ENCODE results near the gene KCNJ15. TPM values are rescaled to one million over a fixed set of nuclear protein-coding genes. Genes with fewer than 3 reads are reported as not detected.

KCNJ15 gene
- polyA plus RNA-seq, 3 donors: 4.5 to 26.5 (median 8.0) TPM

- Histone ChIP-seq H3K36me3 (replicated peaks in 1 of 2; ENCODE audit: control insufficient read depth in 1 of 2, insufficient read depth in 2 of 2, low read length in 2 of 2) (no peaks in the 10 kb centered on the region), H3K4me2 (replicated peaks; ENCODE audit: extremely low read depth, low read length, poor library complexity, severe bottlenecking) (peak overlapping the region; percentile 10), H3K9me3 (replicated peaks in 1 of 2; ENCODE audit: control insufficient read depth in 1 of 2, insufficient read depth in 1 of 2, low read length in 2 of 2) (peaks cover 0 to 5% of the 10 kb centered on the region in 2 donors), H3K79me2 (ENCODE audit: insufficient read depth, low read length) (no peaks in the 10 kb centered on the region), H3K27me3 (ENCODE audit: control insufficient read depth in 2 of 2, insufficient read depth in 2 of 2, low read length in 2 of 2) (no peaks in the 10 kb centered on the region), H3K4me3 (replicated peaks in 1 of 3; ENCODE audit: low read depth in 2 of 3, low read length in 3 of 3) (no peak overlapping the region), H3K9ac (ENCODE audit: insufficient read depth, low read length, poor library complexity, severe bottlenecking) (peak overlapping the region; percentile 64), H3K4me1 (ENCODE audit: control insufficient read depth in 1 of 2, insufficient read depth in 2 of 2, low read length in 2 of 2) (peaks cover 88 to 94% of the 10 kb centered on the region in 2 donors), H2AFZ (ENCODE audit: insufficient read depth, low read depth, low read length, poor library complexity, severe bottlenecking) (no peak overlapping the region), H4K20me1 (ENCODE audit: insufficient read depth, low read length) (no peaks in the 10 kb centered on the region), H3K27ac (ENCODE audit: low read depth in 1 of 2, low read length in 2 of 2) (peak overlapping the region; percentile 88 to 99)
- intact Hi-C loops (cut with micrococcal nuclease): loop anchor here (5.0 to 10.0 kb wide), 3 partner anchors 35 to 413 kb away; no protein-coding TSS in a partner anchor
- WGBS (ENCODE audit: insufficient coverage): 0% methylated on average over 4 of the region's 9 CpGs
- DNase-seq: peak; percentile 96 to 99 (median 98)
- H3K27ac Mint-ChIP-seq: peak overlapping the region; percentile 95 to 99 (median 99)
- TF ChIP-seq CTCF (IDR thresholded peaks at IDR 0.05): no peak
- peaks cover 84% of the 10 kb centered on the region for H3K4me1 Mint-ChIP-seq
- peaks cover 11 to 21% (median 18%) of the 10 kb centered on the region in 7 donors for H3K9me3 Mint-ChIP-seq
- H3K27me3 Mint-ChIP-seq (ENCODE audit: low read depth in 3 of 3): peaks cover 0 to 2% (median 0%) of the 10 kb centered on the region in 3 donors
- peaks cover 19 to 33% of the 10 kb centered on the region in 2 donors for H3K36me3 Mint-ChIP-seq
- H3K4me3 Mint-ChIP-seq: peak overlapping the region in 1 of 2 donors; percentile 30
Observed at GRCh38 chr21:38277501-38278131, 20.8 kb downstream of the KCNJ15 start.

- no peak for TF ChIP-seq CTCF (IDR thresholded peaks at IDR 0.05)
- Histone ChIP-seq H3K9me3 (replicated peaks in 1 of 2; ENCODE audit: control insufficient read depth in 1 of 2, insufficient read depth in 1 of 2, low read length in 2 of 2) (no peaks in the 10 kb centered on the region), H3K4me1 (ENCODE audit: control insufficient read depth in 1 of 2, insufficient read depth in 2 of 2, low read length in 2 of 2) (peaks cover 85 to 91% of the 10 kb centered on the region in 2 donors), H3K27ac (ENCODE audit: low read depth in 1 of 2, low read length in 2 of 2) (peak overlapping the region in 1 of 2 donors; percentile 99), H4K20me1 (ENCODE audit: insufficient read depth, low read length) (no peaks in the 10 kb centered on the region), H3K4me3 (replicated peaks in 1 of 3; ENCODE audit: low read depth in 2 of 3, low read length in 3 of 3) (no peak overlapping the region), H3K27me3 (ENCODE audit: control insufficient read depth in 2 of 2, insufficient read depth in 2 of 2, low read length in 2 of 2) (no peaks in the 10 kb centered on the region), H3K4me2 (replicated peaks; ENCODE audit: extremely low read depth, low read length, poor library complexity, severe bottlenecking) (no peak overlapping the region), H3K9ac (ENCODE audit: insufficient read depth, low read length, poor library complexity, severe bottlenecking) (no peak overlapping the region), H3K79me2 (ENCODE audit: insufficient read depth, low read length) (no peaks in the 10 kb centered on the region), H2AFZ (ENCODE audit: insufficient read depth, low read depth, low read length, poor library complexity, severe bottlenecking) (no peak overlapping the region), H3K36me3 (replicated peaks in 1 of 2; ENCODE audit: control insufficient read depth in 1 of 2, insufficient read depth in 2 of 2, low read length in 2 of 2) (no peaks in the 10 kb centered on the region)
- H3K4me3 Mint-ChIP-seq: no peak overlapping the region
- DNase-seq: no peak
- peak overlapping the region in 6 of 7 donors; percentile 6 to 99 (median 66) for H3K27ac Mint-ChIP-seq
- no CpG with 5 or more reads among the region's 5 CpGs for WGBS (ENCODE audit: insufficient coverage)
- intact Hi-C loops (cut with micrococcal nuclease): no loop called here
- H3K9me3 Mint-ChIP-seq: peaks cover 0 to 6% (median 3%) of the 10 kb centered on the region in 7 donors
- H3K4me1 Mint-ChIP-seq: peaks cover 84% of the 10 kb centered on the region
- peaks cover 20 to 25% of the 10 kb centered on the region in 2 donors for H3K36me3 Mint-ChIP-seq
- H3K27me3 Mint-ChIP-seq (ENCODE audit: low read depth in 3 of 3): peaks cover 0 to 2% (median 0%) of the 10 kb centered on the region in 3 donors
Observed at GRCh38 chr21:38280454-38280853, 23.7 kb downstream of the KCNJ15 start.
